DMS53 (cell line): ENCODE results near the gene RPL3.

Experiments
- DNase-seq: peaks from one replicate; lab custom pipeline; 2025; lab: John Stamatoyannopoulos, UW

RPL3 gene

GRCh38 chr22:39317084-39317774 is 2.2 kb downstream of the RPL3 start:
- DNase-seq = peak; percentile 59

GRCh38 chr22:39316440-39317083 is 2.9 kb downstream of the RPL3 start:
- peak; percentile 92 for DNase-seq

GRCh38 chr22:39315389-39315788 is 4.0 kb downstream of the RPL3 start:
- DNase-seq = peak; percentile 38

- peak; percentile 66 for DNase-seq
Observed at GRCh38 chr22:39314251-39314971, 5.0 kb downstream of the RPL3 start.

- DNase-seq = peak; percentile 52
Observed at GRCh38 chr22:39313258-39314001, 6.0 kb downstream of the RPL3 start.

- peak; percentile 89 for DNase-seq
Observed at GRCh38 chr22:39312410-39312809, 7.0 kb downstream of the RPL3 start.

GRCh38 chr22:39311592-39312400 is 7.6 kb downstream of the RPL3 start:
- peak; percentile 60 for DNase-seq

GRCh38 chr22:39309881-39310714 is 9.3 kb downstream of the RPL3 start:
- DNase-seq = peak; percentile 43

- DNase-seq = no peak
Observed at GRCh38 chr22:39309364-39309861, 10.0 kb downstream of the RPL3 start.

GRCh38 chr22:39308614-39309363 is 10.6 kb downstream of the RPL3 start:
- DNase-seq = peak; percentile 29

GRCh38 chr22:39306456-39307361 is 12.7 kb downstream of the RPL3 start:
- peak; percentile 73 for DNase-seq

GRCh38 chr22:39303892-39304671 is 15.3 kb downstream of the RPL3 start:
- DNase-seq = no peak

- no peak for DNase-seq
Observed at GRCh38 chr22:39303358-39303757, 16.1 kb downstream of the RPL3 start.

GRCh38 chr22:39302431-39302960 is 16.9 kb downstream of the RPL3 start:
- DNase-seq = no peak

- peak; percentile 53 for DNase-seq
Observed at GRCh38 chr22:39301926-39302325, 17.5 kb downstream of the RPL3 start.

GRCh38 chr22:39301108-39301507 is 18.3 kb downstream of the RPL3 start:
- no peak for DNase-seq

GRCh38 chr22:39300186-39300830 is 19.1 kb downstream of the RPL3 start:
- DNase-seq = peak; percentile 28
